GM23338 (cell line): ENCODE data around the gene ESPNL. TPM values are rescaled to one million over a fixed set of nuclear protein-coding genes. Genes with fewer than 3 reads are reported as not detected.

ENCODE experiments used
- ATAC-seq: fragments of 200-7000 bp; cut with Tn5 transposase; 3 replicates; pipeline ENCODE4 v1.9.1; 2020
- DNase-seq: peaks from one replicate; pipeline ENCODE4 v3.0.0-alpha.2; 2015; ENCODE audit warnings: low spot score
- H2AFZ ChIP-seq: fragments of 200-600 bp; sonication (generic); 2 replicates; pipeline ENCODE4 v1.8.0; 2016; ENCODE audit warnings: antibody characterized with exemption, mild to moderate bottlenecking, moderate library complexity
- H3F3A ChIP-seq: fragments of 200-600 bp; sonication (generic); replicated peaks from 2 replicates; pipeline ENCODE4 v1.8.0; 2017; ENCODE audit warnings: antibody characterized with exemption, mixed run types, low read depth
- H3K27ac ChIP-seq: fragments of 200-600 bp; sonication (generic); 2 replicates; pipeline ENCODE4 v1.6.1; 2016; ENCODE audit warnings: low read depth
- H3K27me3 ChIP-seq: fragments of 200-600 bp; sonication (generic); 2 replicates; pipeline ENCODE4 v1.8.0; 2016; ENCODE audit warnings: mild to moderate bottlenecking, mixed run types, moderate library complexity; ENCODE audit not compliant: insufficient read depth
- H3K36me3 ChIP-seq: fragments of 200-600 bp; sonication (generic); 2 replicates; pipeline ENCODE4 v1.8.0; 2016; ENCODE audit warnings: mild to moderate bottlenecking; ENCODE audit not compliant: insufficient read depth
- H3K4me1 ChIP-seq: fragments of 200-600 bp; sonication (generic); 2 replicates; pipeline ENCODE4 v1.8.0; 2016; ENCODE audit warnings: mild to moderate bottlenecking, moderate library complexity; ENCODE audit not compliant: insufficient read depth
- H3K4me2 ChIP-seq: fragments of 200-600 bp; sonication (generic); 2 replicates; pipeline ENCODE4 v1.7.1; 2017; ENCODE audit warnings: mixed run types
- H3K4me3 ChIP-seq: fragments of 200-600 bp; sonication (generic); 2 replicates; pipeline ENCODE4 v1.6.1; 2016; ENCODE audit warnings: mixed run types
- H3K79me2 ChIP-seq: fragments of 200-600 bp; sonication (generic); replicated peaks from 2 replicates; pipeline ENCODE4 v1.8.0; 2017; ENCODE audit warnings: mild to moderate bottlenecking; ENCODE audit not compliant: insufficient read depth
- H3K9me2 ChIP-seq: fragments of 200-600 bp; sonication (generic); 2 replicates; pipeline ENCODE4 v1.8.0; 2017; ENCODE audit not compliant: insufficient read depth
- H4K20me1 ChIP-seq: fragments of 200-600 bp; sonication (generic); replicated peaks from 2 replicates; pipeline ENCODE4 v1.8.0; 2017; ENCODE audit warnings: mild to moderate bottlenecking; ENCODE audit not compliant: insufficient read depth
- H3K27ac Mint-ChIP-seq: 2 replicates; pipeline ENCODE4 v1.8.0; 2020; ENCODE audit warnings: inconsistent platforms, mild to moderate bottlenecking, moderate library complexity, mixed read lengths
- H3K27me3 Mint-ChIP-seq: 3 replicates; pipeline ENCODE4 v1.8.0; 2022; ENCODE audit warnings: low read depth, mild to moderate bottlenecking, moderate library complexity, mixed read lengths, inconsistent platforms; ENCODE audit not compliant: insufficient read depth, poor library complexity
- H3K36me3 Mint-ChIP-seq: 3 replicates; pipeline ENCODE4 v1.8.0; 2021; ENCODE audit warnings: low read depth, mild to moderate bottlenecking, inconsistent platforms, moderate library complexity, mixed read lengths
- H3K4me1 Mint-ChIP-seq: 3 replicates; pipeline ENCODE4 v1.8.0; 2020; ENCODE audit warnings: mild to moderate bottlenecking, inconsistent platforms, mixed read lengths
- H3K4me3 Mint-ChIP-seq: 3 replicates; pipeline ENCODE4 v1.8.0; 2021; ENCODE audit warnings: moderate library complexity, mild to moderate bottlenecking, inconsistent platforms, mixed read lengths
- H3K9me3 Mint-ChIP-seq: 3 replicates; pipeline ENCODE4 v1.8.0; 2020; ENCODE audit warnings: moderate library complexity, mild to moderate bottlenecking, inconsistent platforms, mixed read lengths
- CREB1 ChIP-seq: fragments of 250-450 bp; sonication (Bioruptor Pico); IDR thresholded peaks from 2 replicates; pipeline ENCODE4 v1.5.0; 2020; ENCODE audit warnings: low read depth, mild to moderate bottlenecking, moderate library complexity
- CTCF ChIP-seq, 2 experiments: fragments of 200-600 bp in 1 of 2; sonication (generic) in 1 of 2; conservative IDR thresholded peaks; 2 replicates each; pipeline versions ENCODE4 v1.5.1 to v1.6.1; 2016 to 2017; ENCODE audit warnings: antibody characterized with exemption in 2 of 2, low read depth in 2 of 2, mild to moderate bottlenecking in 2 of 2, moderate library complexity in 1 of 2
- EZH2 ChIP-seq: fragments of 200-600 bp; sonication (generic); IDR thresholded peaks from one replicate; pipeline ENCODE4 v1.8.0; 2017; ENCODE audit warnings: antibody characterized with exemption, mild to moderate bottlenecking, low read depth; ENCODE audit not compliant: unreplicated experiment
- EZH2phosphoT487 ChIP-seq: fragments of 200-600 bp; sonication (generic); IDR thresholded peaks from one replicate; pipeline ENCODE4 v1.8.1; 2018; ENCODE audit warnings: antibody characterized with exemption; ENCODE audit not compliant: unreplicated experiment
- JUNB ChIP-seq: IDR thresholded peaks from one replicate; pipeline ENCODE4 v1.6.1; 2016; ENCODE audit warnings: antibody characterized with exemption; ENCODE audit not compliant: unreplicated experiment
- NANOG ChIP-seq: IDR thresholded peaks from 2 replicates; pipeline ENCODE4 v1.6.1; 2016; ENCODE audit warnings: antibody characterized with exemption, borderline replicate concordance
- POLR2AphosphoS5 ChIP-seq: IDR thresholded peaks from 2 replicates; pipeline ENCODE4 v1.6.1; 2016; ENCODE audit warnings: antibody characterized with exemption, low read depth
- REST ChIP-seq: IDR thresholded peaks from one replicate; pipeline ENCODE4 v1.6.1; 2018; ENCODE audit warnings: antibody characterized with exemption; ENCODE audit not compliant: unreplicated experiment
- STAT1 ChIP-seq: IDR thresholded peaks from one replicate; pipeline ENCODE4 v1.6.1; 2016; ENCODE audit warnings: antibody characterized with exemption; ENCODE audit not compliant: unreplicated experiment
- ZNF114 ChIP-seq: fragments of 250-450 bp; sonication (Bioruptor Pico); IDR thresholded peaks from 2 replicates; pipeline ENCODE4 v1.5.0; 2020; ENCODE audit warnings: mild to moderate bottlenecking, moderate library complexity
- ZNF331 ChIP-seq: fragments of 250-450 bp; sonication (Bioruptor Pico); IDR thresholded peaks from 2 replicates; pipeline ENCODE4 v1.5.0; 2020; ENCODE audit warnings: low read depth, mild to moderate bottlenecking, moderate library complexity
- ZNF462 ChIP-seq: fragments of 250-450 bp; sonication (Bioruptor Pico); IDR thresholded peaks from 2 replicates; pipeline ENCODE4 v1.5.0; 2020; ENCODE audit warnings: mild to moderate bottlenecking, moderate library complexity
- polyA plus RNA-seq: library from polyadenylated mRNA; unstranded; fragments of >200 nt; fragmentation: Nextera tagmentation; extraction: Ambion mirVana; gene quantifications from 2 replicates; pipeline ENCODE4 v1.2.1, GENCODE V29; 2016
- total RNA-seq: library from RNA; depleted of rRNA; stranded (reverse); fragments of >200 nt; shearing (Covaris generic); gene quantifications from 2 replicates; pipeline ENCODE4 v1.2.3, GENCODE V29; 2014
- TF ChIP-seq, protein P1 (sequence below): IDR thresholded peaks from 2 replicates; pipeline ENCODE4 v1.6.1; 2016; ENCODE audit warnings: antibody characterized with exemption

The ESPNL gene
- total and polyA plus RNA-seq, 2 experiments from 2014 or later, result 0.44 to 3.1 TPM

- Mint-ChIP-seq H3K4me3 (no peak overlapping the region), H3K36me3 (no peaks in the 10 kb centered on the region), H3K27ac (no peak overlapping the region), H3K4me1 (peaks cover 18% of the 10 kb centered on the region), H3K27me3 (peaks cover 36% of the 10 kb centered on the region), H3K9me3 (peaks cover 3% of the 10 kb centered on the region; the same call in 2 of the 3 replicates)
- H3F3A ChIP-seq, result 0 out of 2 replicates have a peak, but pooled peaks cover 8% of the 10 kb centered on the region
- no peak overlapping the region for H3K27ac ChIP-seq
- TF ChIP-seq CREB1 (CRISPR knock-in tag) (no peak), JUNB (no peak), ZNF331 (CRISPR knock-in tag) (no peak), POLR2AphosphoS5 (no peak), NANOG (no peak), REST (no peak), STAT1 (no peak), ZNF462 (no peak), EZH2 (no peak), ZNF114 (no peak), CTCF (conservative IDR thresholded peaks at IDR 0.05; ENCODE audit: low read depth in 2 of 2) (no peak), EZH2phosphoT487 (no peak)
- TF ChIP-seq, protein P1, sequence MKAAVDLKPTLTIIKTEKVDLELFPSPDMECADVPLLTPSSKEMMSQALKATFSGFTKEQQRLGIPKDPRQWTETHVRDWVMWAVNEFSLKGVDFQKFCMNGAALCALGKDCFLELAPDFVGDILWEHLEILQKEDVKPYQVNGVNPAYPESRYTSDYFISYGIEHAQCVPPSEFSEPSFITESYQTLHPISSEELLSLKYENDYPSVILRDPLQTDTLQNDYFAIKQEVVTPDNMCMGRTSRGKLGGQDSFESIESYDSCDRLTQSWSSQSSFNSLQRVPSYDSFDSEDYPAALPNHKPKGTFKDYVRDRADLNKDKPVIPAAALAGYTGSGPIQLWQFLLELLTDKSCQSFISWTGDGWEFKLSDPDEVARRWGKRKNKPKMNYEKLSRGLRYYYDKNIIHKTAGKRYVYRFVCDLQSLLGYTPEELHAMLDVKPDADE, result no peak
- no peaks in the 10 kb centered on the region for H3K79me2 ChIP-seq
- H3K4me2 ChIP-seq, result no peak overlapping the region
- no peaks in the 10 kb centered on the region for H3K9me2 ChIP-seq
- no peaks in the 10 kb centered on the region for H3K36me3 ChIP-seq
- H4K20me1 ChIP-seq, result no peaks in the 10 kb centered on the region
- H2AFZ ChIP-seq, result no peak overlapping the region
- H3K4me1 ChIP-seq, result peaks cover 13% of the 10 kb centered on the region
- DNase-seq (no peak), ATAC-seq (no peak)
- H3K27me3 ChIP-seq, result peaks cover 29% of the 10 kb centered on the region
- H3K4me3 ChIP-seq, result no peak overlapping the region
Observed at GRCh38 chr2:238155761-238156694, 55.9 kb downstream of the ESPNL start.
